ENCODE results near the gene EIPR1. TPM values are rescaled to one million over a fixed set of nuclear protein-coding genes. Genes with fewer than 3 reads are reported as not detected.

Gene EIPR1
- total and polyA plus RNA-seq, 2 of the 13 experiments (the other 11 are each of a cell fraction or from before 2014, with no cell fraction given): 70.0 to 96.3 TPM

- TF ChIP-seq U2AF1 (optimal IDR thresholded peaks at IDR 0.05; ENCODE audit: low read depth, low read length): no peak
- no peak for TF ChIP-seq CEBPB (IDR thresholded peaks at IDR 0.05; ENCODE audit: borderline replicate concordance, low read depth, low read length)
- TF ChIP-seq SRSF9 (IDR thresholded peaks at IDR 0.05; ENCODE audit: borderline replicate concordance, insufficient read depth, low read depth, low read length, poor library complexity, severe bottlenecking): no peak
- no peak for TF ChIP-seq BRCA1 (CRISPR knock-in tag; IDR thresholded peaks at IDR 0.05)
- TF ChIP-seq, protein P1, sequence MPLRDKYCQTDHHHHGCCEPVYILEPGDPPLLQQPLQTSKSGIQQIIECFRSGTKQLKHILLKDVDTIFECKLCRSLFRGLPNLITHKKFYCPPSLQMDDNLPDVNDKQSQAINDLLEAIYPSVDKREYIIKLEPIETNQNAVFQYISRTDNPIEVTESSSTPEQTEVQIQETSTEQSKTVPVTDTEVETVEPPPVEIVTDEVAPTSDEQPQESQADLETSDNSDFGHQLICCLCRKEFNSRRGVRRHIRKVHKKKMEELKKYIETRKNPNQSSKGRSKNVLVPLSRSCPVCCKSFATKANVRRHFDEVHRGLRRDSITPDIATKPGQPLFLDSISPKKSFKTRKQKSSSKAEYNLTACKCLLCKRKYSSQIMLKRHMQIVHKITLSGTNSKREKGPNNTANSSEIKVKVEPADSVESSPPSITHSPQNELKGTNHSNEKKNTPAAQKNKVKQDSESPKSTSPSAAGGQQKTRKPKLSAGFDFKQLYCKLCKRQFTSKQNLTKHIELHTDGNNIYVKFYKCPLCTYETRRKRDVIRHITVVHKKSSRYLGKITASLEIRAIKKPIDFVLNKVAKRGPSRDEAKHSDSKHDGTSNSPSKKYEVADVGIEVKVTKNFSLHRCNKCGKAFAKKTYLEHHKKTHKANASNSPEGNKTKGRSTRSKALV (CRISPR knock-in tag; IDR thresholded peaks at IDR 0.05): no peak
- TF ChIP-seq KAT2B (IDR thresholded peaks at IDR 0.05; ENCODE audit: borderline replicate concordance, low read depth, low read length): no peak
- no peak; the same call in 1 of the 2 replicates for TF ChIP-seq ZNF644 (CRISPR knock-in tag; IDR thresholded peaks at IDR 0.05; ENCODE audit: low read depth)
- TF ChIP-seq ZNF619 (CRISPR knock-in tag; IDR thresholded peaks at IDR 0.05): no peak
- no peak for TF ChIP-seq ZMAT5 (CRISPR knock-in tag; IDR thresholded peaks at IDR 0.05; ENCODE audit: borderline replicate concordance, low read depth)
- peak; percentile 81; the same call in 1 of the 2 replicates for TF ChIP-seq BORCS8-MEF2B (CRISPR knock-in tag; IDR thresholded peaks at IDR 0.05)
- TF ChIP-seq, protein P2, sequence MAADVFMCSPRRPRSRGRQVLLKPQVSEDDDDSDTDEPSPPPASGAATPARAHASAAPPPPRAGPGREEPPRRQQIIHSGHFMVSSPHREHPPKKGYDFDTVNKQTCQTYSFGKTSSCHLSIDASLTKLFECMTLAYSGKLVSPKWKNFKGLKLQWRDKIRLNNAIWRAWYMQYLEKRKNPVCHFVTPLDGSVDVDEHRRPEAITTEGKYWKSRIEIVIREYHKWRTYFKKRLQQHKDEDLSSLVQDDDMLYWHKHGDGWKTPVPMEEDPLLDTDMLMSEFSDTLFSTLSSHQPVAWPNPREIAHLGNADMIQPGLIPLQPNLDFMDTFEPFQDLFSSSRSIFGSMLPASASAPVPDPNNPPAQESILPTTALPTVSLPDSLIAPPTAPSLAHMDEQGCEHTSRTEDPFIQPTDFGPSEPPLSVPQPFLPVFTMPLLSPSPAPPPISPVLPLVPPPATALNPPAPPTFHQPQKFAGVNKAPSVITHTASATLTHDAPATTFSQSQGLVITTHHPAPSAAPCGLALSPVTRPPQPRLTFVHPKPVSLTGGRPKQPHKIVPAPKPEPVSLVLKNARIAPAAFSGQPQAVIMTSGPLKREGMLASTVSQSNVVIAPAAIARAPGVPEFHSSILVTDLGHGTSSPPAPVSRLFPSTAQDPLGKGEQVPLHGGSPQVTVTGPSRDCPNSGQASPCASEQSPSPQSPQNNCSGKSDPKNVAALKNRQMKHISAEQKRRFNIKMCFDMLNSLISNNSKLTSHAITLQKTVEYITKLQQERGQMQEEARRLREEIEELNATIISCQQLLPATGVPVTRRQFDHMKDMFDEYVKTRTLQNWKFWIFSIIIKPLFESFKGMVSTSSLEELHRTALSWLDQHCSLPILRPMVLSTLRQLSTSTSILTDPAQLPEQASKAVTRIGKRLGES (CRISPR knock-in tag; IDR thresholded peaks at IDR 0.05; ENCODE audit: borderline replicate concordance): no peak
- no peak for TF ChIP-seq NKX3-1 (CRISPR knock-in tag; IDR thresholded peaks at IDR 0.05)
- TF ChIP-seq, protein P3, sequence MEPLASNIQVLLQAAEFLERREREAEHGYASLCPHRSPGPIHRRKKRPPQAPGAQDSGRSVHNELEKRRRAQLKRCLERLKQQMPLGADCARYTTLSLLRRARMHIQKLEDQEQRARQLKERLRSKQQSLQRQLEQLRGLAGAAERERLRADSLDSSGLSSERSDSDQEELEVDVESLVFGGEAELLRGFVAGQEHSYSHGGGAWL (CRISPR knock-in tag; IDR thresholded peaks at IDR 0.05): no peak
- no peak for TF ChIP-seq MAF1 (CRISPR knock-in tag; IDR thresholded peaks at IDR 0.05; ENCODE audit: borderline replicate concordance)
- TF ChIP-seq DMAP1 (CRISPR knock-in tag; IDR thresholded peaks at IDR 0.05): peak; percentile 54; the same call in 1 of the 2 replicates
- TF ChIP-seq, protein P4, sequence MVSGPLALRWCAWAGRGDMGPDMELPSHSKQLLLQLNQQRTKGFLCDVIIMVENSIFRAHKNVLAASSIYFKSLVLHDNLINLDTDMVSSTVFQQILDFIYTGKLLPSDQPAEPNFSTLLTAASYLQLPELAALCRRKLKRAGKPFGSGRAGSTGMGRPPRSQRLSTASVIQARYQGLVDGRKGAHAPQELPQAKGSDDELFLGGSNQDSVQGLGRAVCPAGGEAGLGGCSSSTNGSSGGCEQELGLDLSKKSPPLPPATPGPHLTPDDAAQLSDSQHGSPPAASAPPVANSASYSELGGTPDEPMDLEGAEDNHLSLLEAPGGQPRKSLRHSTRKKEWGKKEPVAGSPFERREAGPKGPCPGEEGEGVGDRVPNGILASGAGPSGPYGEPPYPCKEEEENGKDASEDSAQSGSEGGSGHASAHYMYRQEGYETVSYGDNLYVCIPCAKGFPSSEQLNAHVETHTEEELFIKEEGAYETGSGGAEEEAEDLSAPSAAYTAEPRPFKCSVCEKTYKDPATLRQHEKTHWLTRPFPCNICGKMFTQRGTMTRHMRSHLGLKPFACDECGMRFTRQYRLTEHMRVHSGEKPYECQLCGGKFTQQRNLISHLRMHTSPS (CRISPR knock-in tag; IDR thresholded peaks at IDR 0.05; ENCODE audit: low read depth): no peak
- no peak for TF ChIP-seq ZFP91 (CRISPR knock-in tag; IDR thresholded peaks at IDR 0.05; ENCODE audit: borderline replicate concordance)
- TF ChIP-seq NR2F2 (IDR thresholded peaks at IDR 0.05; ENCODE audit: borderline replicate concordance, low read depth): no peak
- peak; percentile 79 for TF ChIP-seq KAT8 (CRISPR knock-in tag; IDR thresholded peaks at IDR 0.05)
- TF ChIP-seq REPIN1 (CRISPR knock-in tag; IDR thresholded peaks at IDR 0.05; ENCODE audit: borderline replicate concordance, low read depth): peak; percentile 70; the same call in 1 of the 2 replicates
These were observed 73.8 kb downstream of the EIPR1 start (continued) for GRCh38 chr2:3303583-3304406.

Measured in HepG2 (cell line).